Measurements from ENCODE around the gene IGDCC3.

IGDCC3 gene

DNA sequence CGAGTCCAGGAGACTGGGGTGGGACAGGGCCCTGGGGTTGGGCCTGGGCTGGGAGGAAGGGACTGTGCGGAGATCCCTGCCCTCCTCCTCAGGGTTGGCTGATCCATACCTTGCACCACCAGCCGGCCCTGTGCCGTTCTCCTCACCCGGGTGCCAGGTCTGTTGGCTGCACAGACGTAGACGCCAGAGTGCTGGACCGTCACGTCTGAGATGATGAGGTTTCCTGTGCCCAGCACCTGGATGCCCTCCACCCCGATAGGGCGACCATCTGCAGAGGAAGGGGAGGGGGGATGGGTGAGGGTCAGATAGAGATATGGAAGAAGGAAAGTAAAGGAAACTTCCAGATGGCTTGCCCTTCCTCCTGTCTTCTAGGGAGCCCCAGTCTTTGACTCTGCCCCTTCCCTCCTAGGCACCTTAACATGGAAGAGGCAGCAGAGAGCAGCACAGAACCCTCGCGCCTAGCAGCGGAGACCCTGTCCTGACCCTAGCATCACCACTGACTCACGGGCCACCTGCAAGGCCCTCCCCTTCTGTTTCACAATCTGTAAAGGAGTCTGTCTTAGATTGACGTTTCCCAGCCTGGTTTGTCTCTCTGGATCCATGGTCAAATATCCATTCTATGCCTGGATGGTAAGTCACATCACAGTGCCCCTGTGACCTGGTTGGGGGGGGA lies 44.5 kb downstream of the IGDCC3 start:
- Histone ChIP-seq H3K36me3 (ENCODE audit: low read length) (no peaks in the 10 kb centered on the region), H3K9me3 (ENCODE audit: insufficient read depth, low read length) (no peaks in the 10 kb centered on the region)

GRCh38 chr15:65332391-65333147 lies 45.2 kb downstream of the IGDCC3 start:
- Histone ChIP-seq H3K4me3 (ENCODE audit: insufficient read depth, low read length, poor library complexity, severe bottlenecking) (no peak overlapping the region), H3K9me3 (ENCODE audit: insufficient read depth, low read length) (no peaks in the 10 kb centered on the region), H3K4me2 (ENCODE audit: low read depth, low read length, poor library complexity, severe bottlenecking) (no peak overlapping the region), H3K27ac (ENCODE audit: low read depth, low read length) (no peak overlapping the region), H3F3A (ENCODE audit: insufficient read depth) (no peaks in the 10 kb centered on the region), H3K79me2 (ENCODE audit: insufficient read depth, low read length) (no peaks in the 10 kb centered on the region), H4K20me1 (ENCODE audit: low read depth, low read length) (no peaks in the 10 kb centered on the region), H3K27me3 (ENCODE audit: low read length) (no peaks in the 10 kb centered on the region), H3K9ac (ENCODE audit: low read length) (no peak overlapping the region), H3K36me3 (ENCODE audit: low read length) (no peaks in the 10 kb centered on the region), H2AFZ (ENCODE audit: low read depth, low read length, severe bottlenecking) (no peak overlapping the region), H3K9me2 (replicated peaks; ENCODE audit: insufficient read depth, low read length) (no peaks in the 10 kb centered on the region)
- TF ChIP-seq EZH2phosphoT487 (conservative IDR thresholded peaks at IDR 0.05; ENCODE audit: low read length) (no peak), CTCF (IDR thresholded peaks at IDR 0.05; ENCODE audit: insufficient read depth, low read length, poor library complexity, severe bottlenecking) (no peak)

More for the DNA sequence above, 44.5 kb downstream of the IGDCC3 start:
- Histone ChIP-seq H3K4me2 (ENCODE audit: low read depth, low read length, poor library complexity, severe bottlenecking) (no peak overlapping the region), H3K4me3 (ENCODE audit: insufficient read depth, low read length, poor library complexity, severe bottlenecking) (no peak overlapping the region), H4K20me1 (ENCODE audit: low read depth, low read length) (no peaks in the 10 kb centered on the region), H3K9ac (ENCODE audit: low read length) (no peak overlapping the region), H3F3A (ENCODE audit: insufficient read depth) (no peaks in the 10 kb centered on the region), H3K9me2 (replicated peaks; ENCODE audit: insufficient read depth, low read length) (no peaks in the 10 kb centered on the region), H3K27me3 (ENCODE audit: low read length) (no peaks in the 10 kb centered on the region), H2AFZ (ENCODE audit: low read depth, low read length, severe bottlenecking) (no peak overlapping the region), H3K27ac (ENCODE audit: low read depth, low read length) (no peak overlapping the region), H3K79me2 (ENCODE audit: insufficient read depth, low read length) (no peaks in the 10 kb centered on the region)
- TF ChIP-seq EZH2phosphoT487 (conservative IDR thresholded peaks at IDR 0.05; ENCODE audit: low read length) = no peak

- no peak overlapping the region for H3K27ac ChIP-seq (ENCODE audit: low read depth, low read length)
- H3K27me3 ChIP-seq (ENCODE audit: low read length) = no peaks in the 10 kb centered on the region
- H3K9ac ChIP-seq (ENCODE audit: low read length) = no peak overlapping the region
- H2AFZ ChIP-seq (ENCODE audit: low read depth, low read length, severe bottlenecking) = no peak overlapping the region
- no peak for TF ChIP-seq CTCF (IDR thresholded peaks at IDR 0.05; ENCODE audit: insufficient read depth, low read length, poor library complexity, severe bottlenecking)
- no peak for TF ChIP-seq EZH2phosphoT487 (conservative IDR thresholded peaks at IDR 0.05; ENCODE audit: low read length)
- no peaks in the 10 kb centered on the region for H4K20me1 ChIP-seq (ENCODE audit: low read depth, low read length)
- H3K9me2 ChIP-seq (replicated peaks; ENCODE audit: insufficient read depth, low read length) = no peaks in the 10 kb centered on the region
- no peak overlapping the region for H3K4me2 ChIP-seq (ENCODE audit: low read depth, low read length, poor library complexity, severe bottlenecking)
- H3K79me2 ChIP-seq (ENCODE audit: insufficient read depth, low read length) = no peaks in the 10 kb centered on the region
- H3F3A ChIP-seq (ENCODE audit: insufficient read depth) = no peaks in the 10 kb centered on the region
- no peaks in the 10 kb centered on the region for H3K36me3 ChIP-seq (ENCODE audit: low read length)
- H3K9me3 ChIP-seq (ENCODE audit: insufficient read depth, low read length) = no peaks in the 10 kb centered on the region
- no peak overlapping the region for H3K4me3 ChIP-seq (ENCODE audit: insufficient read depth, low read length, poor library complexity, severe bottlenecking)
Measured at GRCh38 chr15:65331811-65332210, 46.0 kb downstream of the IGDCC3 start.
